Measurements from ENCODE around the gene CEP350.

DNA sequence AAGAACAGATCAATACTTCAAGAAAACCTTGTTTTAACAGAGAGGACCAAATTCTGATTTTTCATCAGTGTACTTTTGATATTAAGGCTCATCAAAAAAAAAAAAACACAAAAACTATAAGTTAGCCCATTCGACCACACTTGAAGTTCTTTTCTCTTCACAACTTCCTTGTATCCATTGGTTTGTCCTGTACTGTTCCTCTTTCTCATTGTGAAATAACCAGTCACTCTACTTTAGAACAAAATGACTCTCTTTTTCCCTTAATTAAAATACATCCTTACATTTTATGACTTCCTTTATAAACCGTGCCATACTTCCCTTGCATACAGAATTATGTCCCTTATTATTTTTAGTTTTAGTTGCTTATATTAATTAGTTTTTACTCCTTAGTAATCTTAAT lies 208.4 kb downstream of the CEP350 start:
- TF ChIP-seq, protein P1, sequence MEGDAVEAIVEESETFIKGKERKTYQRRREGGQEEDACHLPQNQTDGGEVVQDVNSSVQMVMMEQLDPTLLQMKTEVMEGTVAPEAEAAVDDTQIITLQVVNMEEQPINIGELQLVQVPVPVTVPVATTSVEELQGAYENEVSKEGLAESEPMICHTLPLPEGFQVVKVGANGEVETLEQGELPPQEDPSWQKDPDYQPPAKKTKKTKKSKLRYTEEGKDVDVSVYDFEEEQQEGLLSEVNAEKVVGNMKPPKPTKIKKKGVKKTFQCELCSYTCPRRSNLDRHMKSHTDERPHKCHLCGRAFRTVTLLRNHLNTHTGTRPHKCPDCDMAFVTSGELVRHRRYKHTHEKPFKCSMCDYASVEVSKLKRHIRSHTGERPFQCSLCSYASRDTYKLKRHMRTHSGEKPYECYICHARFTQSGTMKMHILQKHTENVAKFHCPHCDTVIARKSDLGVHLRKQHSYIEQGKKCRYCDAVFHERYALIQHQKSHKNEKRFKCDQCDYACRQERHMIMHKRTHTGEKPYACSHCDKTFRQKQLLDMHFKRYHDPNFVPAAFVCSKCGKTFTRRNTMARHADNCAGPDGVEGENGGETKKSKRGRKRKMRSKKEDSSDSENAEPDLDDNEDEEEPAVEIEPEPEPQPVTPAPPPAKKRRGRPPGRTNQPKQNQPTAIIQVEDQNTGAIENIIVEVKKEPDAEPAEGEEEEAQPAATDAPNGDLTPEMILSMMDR (conservative IDR thresholded peaks at IDR 0.05; ENCODE audit: low read depth, low read length), result no peak
- no peak for TF ChIP-seq EZH2 (IDR thresholded peaks at IDR 0.05; ENCODE audit: borderline replicate concordance, low read depth, low read length, poor library complexity, severe bottlenecking)
